ENCODE data around the gene PHF23. TPM values are rescaled to one million over a fixed set of nuclear protein-coding genes. Genes with fewer than 3 reads are reported as not detected.

The PHF23 gene
- total RNA-seq, 2 experiments from 2014 or later, result 24.0 to 28.7 TPM

- Mint-ChIP-seq H3K4me1 (ENCODE audit: low read depth) (peaks cover 58% of the 10 kb centered on the region), H3K36me3 (peaks cover 30% of the 10 kb centered on the region), H3K9me3 (no peaks in the 10 kb centered on the region), H3K4me3 (peak overlapping the region; percentile 16), H3K27me3 (peaks cover 2% of the 10 kb centered on the region), H3K27ac (peak overlapping the region; percentile 48)
- CTCF ChIA-PET, result interaction anchor here (4.4 kb wide), 1 partner anchor 16 kb away, joined by 34 read pairs; the partner anchor contains the start of genes ACADVL and DLG4
- DNase-seq, result no peak
- intact Hi-C loops (cut with micrococcal nuclease), result no loop called here
- POLR2A ChIA-PET, result interaction anchor here (5.8 kb wide), 1 partner anchor 14 kb away, joined by 33 read pairs; the partner anchor contains the start of genes ACADVL and DLG4
Measured at GRCh38 chr17:7235693-7236665, 3.3 kb downstream of the PHF23 start.

GRCh38 chr17:7234083-7234951 lies 4.9 kb downstream of the PHF23 start, which contains the start of gene DVL2:
Gene DVL2 (minus strand): TSS chr17:7234517. CDS start chr17:7234262, 255 bp downstream.
- ChIA-PET POLR2A (interaction anchor here (0.5 to 5.8 kb wide), 7 partner anchors 8 to 344 kb away, joined by 3 to 33 read pairs (median 4); partner anchors contain the start of genes ACADVL, CTDNEP1, DLG4 and ELP5), CTCF (interaction anchor here (0.6 to 3.0 kb wide), 5 partner anchors 8 to 72 kb away, joined by 3 to 15 read pairs (median 4); partner anchors contain the start of gene GABARAP)
- H3K9me3 Mint-ChIP-seq, result no peaks in the 10 kb centered on the region
- peaks cover 48% of the 10 kb centered on the region for H3K4me1 Mint-ChIP-seq (ENCODE audit: low read depth)
- DNase-seq, result peak; percentile 96
- H3K27me3 Mint-ChIP-seq, result peaks cover 2% of the 10 kb centered on the region
- intact Hi-C loops (cut with micrococcal nuclease), result loop anchor here (1.0 kb wide), 2 partner anchors 13 to 20 kb away; no protein-coding TSS in a partner anchor
- peaks cover 28% of the 10 kb centered on the region for H3K36me3 Mint-ChIP-seq
- peak within 1 kb of the TSS; percentile 97 for H3K4me3 Mint-ChIP-seq
- H3K27ac Mint-ChIP-seq, result peak within 1 kb of the TSS; percentile 90

GRCh38 chr17:7233701-7234082 lies 5.6 kb downstream of the PHF23 start:
- Mint-ChIP-seq H3K27me3 (peaks cover 2% of the 10 kb centered on the region), H3K9me3 (no peaks in the 10 kb centered on the region), H3K4me3 (peak overlapping the region; percentile 97), H3K4me1 (ENCODE audit: low read depth) (peaks cover 50% of the 10 kb centered on the region), H3K36me3 (peaks cover 33% of the 10 kb centered on the region), H3K27ac (peak overlapping the region; percentile 90)
- ChIA-PET CTCF (interaction anchor here (0.6 to 3.0 kb wide), 5 partner anchors 9 to 73 kb away, joined by 3 to 15 read pairs (median 4); partner anchors contain the start of genes DLG4 and GABARAP), POLR2A (interaction anchor here (1.0 to 5.8 kb wide), 4 partner anchors 9 to 18 kb away, joined by 4 to 33 read pairs (median 6); partner anchors contain the start of genes ACADVL, CTDNEP1, DLG4 and ELP5)
- intact Hi-C loops (cut with micrococcal nuclease), result loop anchor here (1.0 kb wide), 2 partner anchors 12 to 19 kb away; no protein-coding TSS in a partner anchor
- no peak for DNase-seq

GRCh38 chr17:7232114-7232513 lies 7.1 kb downstream of the PHF23 start:
- ChIA-PET CTCF (interaction anchor here (0.7 to 3.0 kb wide), 2 partner anchors 11 to 65 kb away, joined by 4 to 15 read pairs; no protein-coding TSS in a partner anchor), POLR2A (interaction anchor here (0.8 to 5.8 kb wide), 2 partner anchors 11 to 196 kb away, joined by 3 to 33 read pairs; partner anchors contain the start of genes ACADVL, DLG4 and SLC16A13)
- DNase-seq, result no peak
- peaks cover 38% of the 10 kb centered on the region for H3K36me3 Mint-ChIP-seq
- peaks cover 2% of the 10 kb centered on the region for H3K27me3 Mint-ChIP-seq
- intact Hi-C loops (cut with micrococcal nuclease), result no loop called here
- H3K9me3 Mint-ChIP-seq, result no peaks in the 10 kb centered on the region
- no peak overlapping the region for H3K27ac Mint-ChIP-seq
- peaks cover 52% of the 10 kb centered on the region for H3K4me1 Mint-ChIP-seq (ENCODE audit: low read depth)
- H3K4me3 Mint-ChIP-seq, result peak overlapping the region; percentile 97

- intact Hi-C loops (cut with micrococcal nuclease), result no loop called here
- no peak for DNase-seq
- POLR2A ChIA-PET, result interaction anchor here (0.8 to 2.0 kb wide), 2 partner anchors 9 to 10 kb away, joined by 3 to 6 read pairs; partner anchors contain the start of genes ACADVL and DLG4
- Mint-ChIP-seq H3K27me3 (peaks cover 2% of the 10 kb centered on the region), H3K9me3 (no peaks in the 10 kb centered on the region), H3K36me3 (peaks cover 28% of the 10 kb centered on the region), H3K4me3 (no peak overlapping the region), H3K27ac (no peak overlapping the region), H3K4me1 (ENCODE audit: low read depth) (peaks cover 29% of the 10 kb centered on the region)
- CTCF ChIA-PET, result interaction anchor here (0.6 to 1.9 kb wide), 3 partner anchors 9 to 94 kb away, joined by 3 to 9 read pairs (median 5); partner anchors contain the start of genes ACADVL and DLG4
Measured at GRCh38 chr17:7229504-7229903, 9.8 kb downstream of the PHF23 start.

- Mint-ChIP-seq H3K4me1 (ENCODE audit: low read depth) (peaks cover 29% of the 10 kb centered on the region), H3K9me3 (no peaks in the 10 kb centered on the region), H3K4me3 (no peak overlapping the region), H3K36me3 (peaks cover 28% of the 10 kb centered on the region), H3K27ac (no peak overlapping the region), H3K27me3 (no peaks in the 10 kb centered on the region)
- intact Hi-C loops (cut with micrococcal nuclease), result no loop called here
- no peak for DNase-seq
- POLR2A ChIA-PET, result interaction anchor here (2.0 kb wide), 1 partner anchor 9 kb away, joined by 6 read pairs; the partner anchor contains the start of genes ACADVL and DLG4
- CTCF ChIA-PET, result no interaction called here
Measured at GRCh38 chr17:7228920-7229319, 10.3 kb downstream of the PHF23 start.

GRCh38 chr17:7226721-7227710 lies 12.2 kb downstream of the PHF23 start:
- no peaks in the 10 kb centered on the region for H3K27me3 Mint-ChIP-seq
- POLR2A ChIA-PET, result no interaction called here
- no peaks in the 10 kb centered on the region for H3K9me3 Mint-ChIP-seq
- H3K36me3 Mint-ChIP-seq, result peaks cover 37% of the 10 kb centered on the region
- peaks cover 15% of the 10 kb centered on the region for H3K4me1 Mint-ChIP-seq (ENCODE audit: low read depth)
- intact Hi-C loops (cut with micrococcal nuclease), result no loop called here
- DNase-seq, result no peak
- no peak overlapping the region for H3K27ac Mint-ChIP-seq
- CTCF ChIA-PET, result no interaction called here
- no peak overlapping the region for H3K4me3 Mint-ChIP-seq

GRCh38 chr17:7225711-7226331 lies 13.4 kb downstream of the PHF23 start:
- POLR2A ChIA-PET, result interaction anchor here (1.4 kb wide), 1 partner anchor 8 kb away, joined by 5 read pairs; the partner anchor contains the start of gene DVL2
- intact Hi-C loops (cut with micrococcal nuclease), result no loop called here
- no peak overlapping the region for H3K4me3 Mint-ChIP-seq
- no peak for DNase-seq
- H3K4me1 Mint-ChIP-seq (ENCODE audit: low read depth), result peaks cover 19% of the 10 kb centered on the region
- no peaks in the 10 kb centered on the region for H3K27me3 Mint-ChIP-seq
- H3K27ac Mint-ChIP-seq, result no peak overlapping the region
- CTCF ChIA-PET, result no interaction called here
- peaks cover 44% of the 10 kb centered on the region for H3K36me3 Mint-ChIP-seq
- H3K9me3 Mint-ChIP-seq, result no peaks in the 10 kb centered on the region

GRCh38 chr17:7224661-7225111 lies 14.6 kb downstream of the PHF23 start:
- POLR2A ChIA-PET, result interaction anchor here (1.4 kb wide), 1 partner anchor 9 kb away, joined by 5 read pairs; the partner anchor contains the start of gene DVL2
- CTCF ChIA-PET, result no interaction called here
- H3K27ac Mint-ChIP-seq, result no peak overlapping the region
- no peak overlapping the region for H3K4me3 Mint-ChIP-seq
- intact Hi-C loops (cut with micrococcal nuclease), result no loop called here
- H3K9me3 Mint-ChIP-seq, result no peaks in the 10 kb centered on the region
- H3K27me3 Mint-ChIP-seq, result no peaks in the 10 kb centered on the region
- DNase-seq, result no peak
- peaks cover 22% of the 10 kb centered on the region for H3K4me1 Mint-ChIP-seq (ENCODE audit: low read depth)
- H3K36me3 Mint-ChIP-seq, result peaks cover 44% of the 10 kb centered on the region

GRCh38 chr17:7224110-7224509 lies 15.1 kb downstream of the PHF23 start:
- H3K4me3 Mint-ChIP-seq, result no peak overlapping the region
- intact Hi-C loops (cut with micrococcal nuclease), result no loop called here
- H3K27me3 Mint-ChIP-seq, result no peaks in the 10 kb centered on the region
- ChIA-PET CTCF (no interaction called here), POLR2A (interaction anchor here (1.4 to 4.9 kb wide), 3 partner anchors 10 to 72 kb away, joined by 5 to 33 read pairs (median 5); partner anchors contain the start of gene DVL2)
- H3K9me3 Mint-ChIP-seq, result no peaks in the 10 kb centered on the region
- no peak for DNase-seq
- H3K36me3 Mint-ChIP-seq, result peaks cover 39% of the 10 kb centered on the region
- peaks cover 26% of the 10 kb centered on the region for H3K4me1 Mint-ChIP-seq (ENCODE audit: low read depth)
- no peak overlapping the region for H3K27ac Mint-ChIP-seq

Data from activated CD4-positive, alpha-beta memory T cell treated with anti-CD3 and anti-CD28 coated beads for 36 hours (primary cell).